ENCODE results near the gene PIAS1.
A peak's percentile ranks its signal among the peaks of the same experiment; 100 is the strongest.

Gene PIAS1

GRCh38 chr15:68047826-68048225, 6.3 kb upstream of the PIAS1 start:
- no peak overlapping the region for H3K4me3 ChIP-seq (ENCODE audit: low read depth, low read length)
- DNase-seq (ENCODE audit: low read depth), result no peak
- no peak for TF ChIP-seq CTCF (IDR thresholded peaks at IDR 0.05; ENCODE audit: control insufficient read depth, extremely low read depth, insufficient read depth)

- TF ChIP-seq CTCF (IDR thresholded peaks at IDR 0.05; ENCODE audit: control insufficient read depth, extremely low read depth, insufficient read depth), result no peak
- no peak for DNase-seq (ENCODE audit: low read depth)
- H3K4me3 ChIP-seq (ENCODE audit: low read depth, low read length), result no peak overlapping the region
Measured at GRCh38 chr15:68051109-68051508, 3.0 kb upstream of the PIAS1 start.

GRCh38 chr15:68051907-68052306, 2.2 kb upstream of the PIAS1 start:
- TF ChIP-seq CTCF (IDR thresholded peaks at IDR 0.05; ENCODE audit: control insufficient read depth, extremely low read depth, insufficient read depth), result no peak
- DNase-seq (ENCODE audit: low read depth), result no peak
- no peak overlapping the region for H3K4me3 ChIP-seq (ENCODE audit: low read depth, low read length)

GRCh38 chr15:68052431-68052830, 1.7 kb upstream of the PIAS1 start:
- DNase-seq (ENCODE audit: low read depth), result no peak

GRCh38 chr15:68053001-68053400, 1.1 kb upstream of the PIAS1 start:
- TF ChIP-seq CTCF (IDR thresholded peaks at IDR 0.05; ENCODE audit: control insufficient read depth, extremely low read depth, insufficient read depth), result no peak
- no peak for DNase-seq (ENCODE audit: low read depth)
- H3K4me3 ChIP-seq (ENCODE audit: low read depth, low read length), result no peak overlapping the region

More at GRCh38 chr15:68052431-68052830, 1.7 kb upstream of the PIAS1 start:
- H3K4me3 ChIP-seq (ENCODE audit: low read depth, low read length), result no peak overlapping the region
- no peak for TF ChIP-seq CTCF (IDR thresholded peaks at IDR 0.05; ENCODE audit: control insufficient read depth, extremely low read depth, insufficient read depth)

GRCh38 chr15:68054628-68055223, 611 bp downstream of the PIAS1 start:
- H3K4me3 ChIP-seq (ENCODE audit: low read depth, low read length), result peak overlapping the region; percentile 95
- no peak for DNase-seq (ENCODE audit: low read depth)
- no peak for TF ChIP-seq CTCF (IDR thresholded peaks at IDR 0.05; ENCODE audit: control insufficient read depth, extremely low read depth, insufficient read depth)

GRCh38 chr15:68055224-68055705, 1.1 kb downstream of the PIAS1 start:
- no peak for TF ChIP-seq CTCF (IDR thresholded peaks at IDR 0.05; ENCODE audit: control insufficient read depth, extremely low read depth, insufficient read depth)
- DNase-seq (ENCODE audit: low read depth), result no peak
- H3K4me3 ChIP-seq (ENCODE audit: low read depth, low read length), result peak overlapping the region; percentile 95

Measured in LNCaP clone FGC (cell line).